Gastrocnemius medialis (tissue), 4 donors: ENCODE results near the gene CRYBG1. TPM values are rescaled to one million over a fixed set of nuclear protein-coding genes. Genes with fewer than 3 reads are reported as not detected.
A peak's percentile ranks its signal among the peaks of the same experiment; 100 is the strongest.
"Not testable (repeated sequence)": the region's sequence is repeated elsewhere in the genome, so short reads cannot be mapped to it uniquely, and the experiment has no call there.

Experiments used
- ATAC-seq, 2 donors: fragments of 150-250 bp; one replicate each; pipeline ENCODE4 v1.9.1; 2016
- DNase-seq, 2 donors: peaks; one replicate each; pipeline ENCODE4 v3.0.0-alpha.2; 2019
- H3K27ac ChIP-seq, 4 donors: fragments of 200-600 bp; sonication (generic); 1 replicate in 1 of 4; 2 replicates in 3 of 4; pipeline ENCODE4 v1.5.1; 2016 to 2018; ENCODE audit warnings: mild to moderate bottlenecking in 2 of 4, moderate library complexity in 1 of 4
- H3K27me3 ChIP-seq, 3 donors: fragments of 200-600 bp; sonication (generic) in 2 of 3; 1 replicate in 1 of 3; 2 replicates in 2 of 3; pipeline versions ENCODE4 v1.5.1 to v1.6.0; 2016 to 2019; ENCODE audit warnings: mild to moderate bottlenecking in 1 of 3, moderate library complexity in 1 of 3
- H3K36me3 ChIP-seq, 2 donors: fragments of 200-600 bp; sonication (generic) in 1 of 2; one replicate each; pipeline ENCODE4 v1.5.1; 2017 to 2018
- H3K4me1 ChIP-seq, 2 donors: fragments of 200-600 bp; sonication (generic) in 1 of 2; one replicate each; pipeline ENCODE4 v1.5.1; 2016 to 2017; ENCODE audit warnings: mild to moderate bottlenecking in 2 of 2
- H3K4me3 ChIP-seq, 4 donors: fragments of 200-600 bp; sonication (generic) in 3 of 4; 1 replicate in 1 of 4; 2 replicates in 3 of 4; pipeline ENCODE4 v1.5.1; 2016 to 2019; ENCODE audit warnings: mild to moderate bottlenecking in 2 of 4
- H3K9me3 ChIP-seq, 3 donors: fragments of 200-600 bp; sonication (generic) in 2 of 3; 1 replicate in 1 of 3; 2 replicates in 2 of 3; pipeline ENCODE4 v1.5.1; 2016 to 2019
- CTCF ChIP-seq, 5 experiments: fragments of 450-650 bp in 3 of 5; fragments of 200-600 bp in 2 of 5; sonication (generic) in 2 of 5; IDR thresholded peaks in 4 of 5; conservative IDR thresholded peaks in 1 of 5; 1 replicate in 4 of 5; 2 replicates in 1 of 5; pipeline ENCODE4 v1.5.1; 2016 to 2019; ENCODE audit warnings: antibody characterized with exemption in 5 of 5, mild to moderate bottlenecking in 3 of 5, moderate library complexity in 3 of 5
- POLR2A ChIP-seq, 2 donors: fragments of 450-650 bp; IDR thresholded peaks; one replicate each; pipeline ENCODE4 v1.6.1; 2017; ENCODE audit warnings: antibody characterized with exemption in 2 of 2, mild to moderate bottlenecking in 2 of 2, moderate library complexity in 2 of 2
- in situ Hi-C, 4 donors: fragments of 200-750 bp; cut with MboI; loops; one replicate each; pipeline versions ENCODE4 v1.15.0 to v1.8.0; 2017; ENCODE audit warnings: low sequenced_read_pairs in 4 of 4
- intact Hi-C: fragments of 100-400 bp; cut with DNase I; formaldehyde crosslinking; loops from one replicate; pipeline ENCODE4 v1.15.1; 2023; ENCODE audit warnings: low total_unique reads
- total RNA-seq, 4 donors: library from RNA; depleted of rRNA; stranded (reverse); fragments of >200 nt; gene quantifications; one replicate each; pipeline versions ENCODE4 v1.1.0 to v1.2.3, GENCODE V29; 2016

CRYBG1 gene
- total RNA-seq, 4 donors from 2014 or later = 0.98 to 1.5 (median 1.1) TPM

GRCh38 chr6:106512048-106512967 is 151.8 kb downstream of the CRYBG1 start:
- H3K27ac ChIP-seq = peak overlapping the region; percentile 69 to 76 (median 73)
- DNase-seq (peak in 1 of 2 donors; percentile 19), ATAC-seq (peak; percentile 45 to 73)
- intact Hi-C loops (no loop called here), in situ Hi-C loops (no loop called here)
- TF ChIP-seq POLR2A (IDR thresholded peaks at IDR 0.05) = peak in 1 of 2 donors; percentile 8
- peak in 1 of 5 experiments; percentile 17 for TF ChIP-seq CTCF (IDR thresholded peaks at IDR 0.05 in 4 of 5, conservative IDR thresholded peaks at IDR 0.05 in 1 of 5)
- H3K36me3 ChIP-seq = no peaks in the 10 kb centered on the region
- H3K4me1 ChIP-seq = peaks cover 8 to 21% of the 10 kb centered on the region in 2 donors
- peaks cover 35 to 55% (median 51%) of the 10 kb centered on the region in 3 donors for H3K27me3 ChIP-seq
- peak overlapping the region; percentile 62 to 82 (median 68) for H3K4me3 ChIP-seq
- H3K9me3 ChIP-seq = no peaks in the 10 kb centered on the region

- peaks cover 35 to 55% (median 47%) of the 10 kb centered on the region in 3 donors for H3K27me3 ChIP-seq
- in situ Hi-C loops (no loop called here), intact Hi-C loops (no loop called here)
- no peaks in the 10 kb centered on the region for H3K9me3 ChIP-seq
- peak overlapping the region; percentile 62 to 82 (median 68) for H3K4me3 ChIP-seq
- peaks cover 8 to 21% of the 10 kb centered on the region in 2 donors for H3K4me1 ChIP-seq
- TF ChIP-seq CTCF (IDR thresholded peaks at IDR 0.05 in 4 of 5, conservative IDR thresholded peaks at IDR 0.05 in 1 of 5) (no peak), POLR2A (IDR thresholded peaks at IDR 0.05) (no peak)
- no peak for DNase-seq
- peak overlapping the region; percentile 69 to 76 (median 73) for H3K27ac ChIP-seq
- ATAC-seq = no peak
- no peaks in the 10 kb centered on the region for H3K36me3 ChIP-seq
These were observed 152.6 kb downstream of the CRYBG1 start for GRCh38 chr6:106512968-106513574.

GRCh38 chr6:106513808-106514582 is 153.5 kb downstream of the CRYBG1 start:
- H3K36me3 ChIP-seq = no peaks in the 10 kb centered on the region
- peaks cover 35 to 47% (median 42%) of the 10 kb centered on the region in 3 donors for H3K27me3 ChIP-seq
- ATAC-seq (no peak), DNase-seq (no peak)
- peak overlapping the region in 1 of 4 donors; percentile 65 for H3K4me3 ChIP-seq
- no peaks in the 10 kb centered on the region for H3K9me3 ChIP-seq
- intact Hi-C loops (no loop called here), in situ Hi-C loops (no loop called here)
- H3K27ac ChIP-seq = no peak overlapping the region
- TF ChIP-seq POLR2A (IDR thresholded peaks at IDR 0.05) (no peak), CTCF (IDR thresholded peaks at IDR 0.05 in 4 of 5, conservative IDR thresholded peaks at IDR 0.05 in 1 of 5) (no peak)
- H3K4me1 ChIP-seq = peaks cover 8 to 21% of the 10 kb centered on the region in 2 donors

- DNase-seq (no peak), ATAC-seq (no peak)
- Histone ChIP-seq H3K27me3 (peaks cover 32 to 44% (median 38%) of the 10 kb centered on the region in 3 donors), H3K4me1 (peaks cover 8 to 21% of the 10 kb centered on the region in 2 donors), H3K27ac (no peak overlapping the region), H3K36me3 (no peaks in the 10 kb centered on the region), H3K4me3 (no peak overlapping the region), H3K9me3 (no peaks in the 10 kb centered on the region)
- intact Hi-C loops (no loop called here), in situ Hi-C loops (no loop called here)
- TF ChIP-seq POLR2A (IDR thresholded peaks at IDR 0.05) = no peak
- TF ChIP-seq CTCF (IDR thresholded peaks at IDR 0.05 in 4 of 5, conservative IDR thresholded peaks at IDR 0.05 in 1 of 5) = no peak
These were observed 154.0 kb downstream of the CRYBG1 start for GRCh38 chr6:106514583-106514885.

GRCh38 chr6:106515582-106515981 is 155.1 kb downstream of the CRYBG1 start:
- in situ Hi-C loops, H3K4me3 ChIP-seq, ATAC-seq, H3K9me3 ChIP-seq, DNase-seq, H3K27ac ChIP-seq, intact Hi-C loops, H3K36me3 ChIP-seq: not testable (repeated sequence)
- Histone ChIP-seq H3K4me1 (peaks cover 0 to 14% of the 10 kb centered on the region in 2 donors), H3K27me3 (peaks cover 24 to 34% (median 32%) of the 10 kb centered on the region in 3 donors)
